OCI-LY1 (cell line): Measurements from ENCODE around the gene SH2B2.

Experiments
- EZH2 ChIP-seq: fragments of 200-600 bp; sonication (generic), shearing (Covaris generic); IDR thresholded peaks from 2 replicates; pipeline ENCODE4 v1.8.0; 2017; ENCODE audit warnings: borderline replicate concordance, mixed run types, mild to moderate bottlenecking, antibody characterized with exemption, low read length, moderate library complexity, mixed read lengths
- TF ChIP-seq, protein P1 (sequence below): fragments of 200-600 bp; sonication (generic), shearing (Covaris generic); IDR thresholded peaks from 2 replicates; pipeline ENCODE4 v1.5.1; 2017; ENCODE audit warnings: mild to moderate bottlenecking, antibody characterized with exemption, low read length, moderate library complexity, mixed read lengths

GRCh38 chr7:102304668-102305067, 18.0 kb downstream of the SH2B2 start:
- TF ChIP-seq, protein P1, sequence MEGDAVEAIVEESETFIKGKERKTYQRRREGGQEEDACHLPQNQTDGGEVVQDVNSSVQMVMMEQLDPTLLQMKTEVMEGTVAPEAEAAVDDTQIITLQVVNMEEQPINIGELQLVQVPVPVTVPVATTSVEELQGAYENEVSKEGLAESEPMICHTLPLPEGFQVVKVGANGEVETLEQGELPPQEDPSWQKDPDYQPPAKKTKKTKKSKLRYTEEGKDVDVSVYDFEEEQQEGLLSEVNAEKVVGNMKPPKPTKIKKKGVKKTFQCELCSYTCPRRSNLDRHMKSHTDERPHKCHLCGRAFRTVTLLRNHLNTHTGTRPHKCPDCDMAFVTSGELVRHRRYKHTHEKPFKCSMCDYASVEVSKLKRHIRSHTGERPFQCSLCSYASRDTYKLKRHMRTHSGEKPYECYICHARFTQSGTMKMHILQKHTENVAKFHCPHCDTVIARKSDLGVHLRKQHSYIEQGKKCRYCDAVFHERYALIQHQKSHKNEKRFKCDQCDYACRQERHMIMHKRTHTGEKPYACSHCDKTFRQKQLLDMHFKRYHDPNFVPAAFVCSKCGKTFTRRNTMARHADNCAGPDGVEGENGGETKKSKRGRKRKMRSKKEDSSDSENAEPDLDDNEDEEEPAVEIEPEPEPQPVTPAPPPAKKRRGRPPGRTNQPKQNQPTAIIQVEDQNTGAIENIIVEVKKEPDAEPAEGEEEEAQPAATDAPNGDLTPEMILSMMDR: no peak
- no peak for TF ChIP-seq EZH2
